Keratinocyte (primary cell): ENCODE measurements around the gene ALX4. TPM values are rescaled to one million over a fixed set of nuclear protein-coding genes. Genes with fewer than 3 reads are reported as not detected.

Source experiments
- DNase-seq: peaks from one replicate; pipeline ENCODE4 v3.0.0-alpha.2; 2011; ENCODE audit warnings: low read depth, missing footprints, low spot score
- FAIRE-seq: peaks from 2 replicates; lab custom pipeline; 2011; peaks lifted over from hg19 to GRCh38; lab: Jason Lieb, UNC
- H2AFZ ChIP-seq: 2 replicates; pipeline ENCODE4 v1.6.0; 2012; ENCODE audit warnings: low read length, control low read depth, inconsistent platforms; ENCODE audit not compliant: control insufficient read depth
- H3K27ac ChIP-seq: 2 replicates; pipeline ENCODE4 v1.5.1; 2011; ENCODE audit warnings: low read length; ENCODE audit not compliant: control insufficient read depth, insufficient read depth
- H3K27me3 ChIP-seq: 3 replicates; pipeline ENCODE4 v1.6.0; 2011; ENCODE audit warnings: low read length; ENCODE audit not compliant: control insufficient read depth, insufficient read depth; ENCODE audit errors: extremely low read depth
- H3K36me3 ChIP-seq, 2 experiments: 2 replicates in 1 of 2; 3 replicates in 1 of 2; pipeline ENCODE4 v1.5.1; 2011; ENCODE audit warnings: low read length in 2 of 2, mild to moderate bottlenecking in 1 of 2; ENCODE audit not compliant: control insufficient read depth in 2 of 2, insufficient read depth in 2 of 2; ENCODE audit errors: extremely low read depth in 1 of 2
- H3K4me1 ChIP-seq: 3 replicates; pipeline ENCODE4 v1.5.1; 2011; ENCODE audit warnings: low read length; ENCODE audit not compliant: control insufficient read depth, insufficient read depth; ENCODE audit errors: extremely low read depth
- H3K4me2 ChIP-seq: 3 replicates; pipeline ENCODE4 v1.6.0; 2011; ENCODE audit warnings: low read depth, low read length; ENCODE audit not compliant: control insufficient read depth, insufficient read depth; ENCODE audit errors: extremely low read depth
- H3K4me3 ChIP-seq, 3 experiments: fragments of 200-600 bp in 1 of 3; sonication (generic) in 1 of 3; 2 replicates in 2 of 3; 3 replicates in 1 of 3; pipeline ENCODE4 v1.5.1; 2011 to 2016; ENCODE audit warnings: low read length in 3 of 3, mild to moderate bottlenecking in 3 of 3, control low read depth in 2 of 3, inconsistent platforms in 1 of 3, low read depth in 1 of 3, mixed read lengths in 1 of 3, mixed run types in 1 of 3, moderate library complexity in 1 of 3; ENCODE audit not compliant: control insufficient read depth in 2 of 3, insufficient read depth in 2 of 3; ENCODE audit errors: extremely low read depth in 1 of 3
- H3K79me2 ChIP-seq: 2 replicates; pipeline ENCODE4 v1.6.0; 2012; ENCODE audit warnings: low read length; ENCODE audit not compliant: control insufficient read depth, insufficient read depth
- H3K9ac ChIP-seq: 3 replicates; pipeline ENCODE4 v1.6.0; 2011; ENCODE audit warnings: low read length; ENCODE audit not compliant: control insufficient read depth, insufficient read depth; ENCODE audit errors: extremely low read depth
- H3K9me1 ChIP-seq: 3 replicates; pipeline ENCODE4 v1.6.0; 2011; ENCODE audit warnings: low read length; ENCODE audit not compliant: control insufficient read depth, insufficient read depth; ENCODE audit errors: extremely low read depth
- H3K9me3 ChIP-seq: 2 replicates; pipeline ENCODE4 v1.5.1; 2012; ENCODE audit warnings: low read depth, low read length; ENCODE audit not compliant: control insufficient read depth
- H4K20me1 ChIP-seq: 3 replicates; pipeline ENCODE4 v1.6.0; 2011; ENCODE audit warnings: low read length; ENCODE audit not compliant: control insufficient read depth, insufficient read depth; ENCODE audit errors: extremely low read depth
- EZH2 ChIP-seq: IDR thresholded peaks from one replicate; pipeline ENCODE4 v1.6.1; 2012; ENCODE audit warnings: inconsistent platforms, mild to moderate bottlenecking, low read length, moderate library complexity
- dilution Hi-C: fragments of 300-500 bp; cut with MboI; formaldehyde crosslinking; loops from one replicate; pipeline ENCODE4 v1.7.0; 2020; ENCODE audit warnings: low sequenced_read_pairs; ENCODE audit not compliant: extremely low pct_ligation_motif_present
- polyA plus RNA-seq, 5 experiments: library from polyadenylated mRNA; depleted of rRNA in 3 of 5; stranded (reverse) in 3 of 5; stranded (forward) in 1 of 5; unstranded in 1 of 5; fragments of >200 nt; gene quantifications; 1 replicate in 1 of 5; 2 replicates in 3 of 5; 3 replicates in 1 of 5; pipeline versions ENCODE4 v1.2.1 to v1.2.3, GENCODE V29; 2011 to 2012; ENCODE audit warnings: missing spikeins in 2 of 5, low read depth in 1 of 5, low replicate concordance in 1 of 5
- TF ChIP-seq, protein P1 (sequence below), 3 experiments: IDR thresholded peaks in 1 of 3; conservative IDR thresholded peaks in 1 of 3; optimal IDR thresholded peaks in 1 of 3; 2 replicates in 2 of 3; 3 replicates in 1 of 3; pipeline versions ENCODE3 to v1.5.1; 2011; ENCODE audit warnings: low read length in 3 of 3, mild to moderate bottlenecking in 3 of 3, moderate library complexity in 2 of 3, control low read depth in 1 of 3, inconsistent platforms in 1 of 3; ENCODE audit not compliant: insufficient read depth in 2 of 3; ENCODE audit errors: extremely low read depth in 1 of 3

ALX4 gene
- polyA plus RNA-seq, 1 donor (not counting 4 experiments of a cell fraction or from before 2014, with no cell fraction given): not detected

DNA sequence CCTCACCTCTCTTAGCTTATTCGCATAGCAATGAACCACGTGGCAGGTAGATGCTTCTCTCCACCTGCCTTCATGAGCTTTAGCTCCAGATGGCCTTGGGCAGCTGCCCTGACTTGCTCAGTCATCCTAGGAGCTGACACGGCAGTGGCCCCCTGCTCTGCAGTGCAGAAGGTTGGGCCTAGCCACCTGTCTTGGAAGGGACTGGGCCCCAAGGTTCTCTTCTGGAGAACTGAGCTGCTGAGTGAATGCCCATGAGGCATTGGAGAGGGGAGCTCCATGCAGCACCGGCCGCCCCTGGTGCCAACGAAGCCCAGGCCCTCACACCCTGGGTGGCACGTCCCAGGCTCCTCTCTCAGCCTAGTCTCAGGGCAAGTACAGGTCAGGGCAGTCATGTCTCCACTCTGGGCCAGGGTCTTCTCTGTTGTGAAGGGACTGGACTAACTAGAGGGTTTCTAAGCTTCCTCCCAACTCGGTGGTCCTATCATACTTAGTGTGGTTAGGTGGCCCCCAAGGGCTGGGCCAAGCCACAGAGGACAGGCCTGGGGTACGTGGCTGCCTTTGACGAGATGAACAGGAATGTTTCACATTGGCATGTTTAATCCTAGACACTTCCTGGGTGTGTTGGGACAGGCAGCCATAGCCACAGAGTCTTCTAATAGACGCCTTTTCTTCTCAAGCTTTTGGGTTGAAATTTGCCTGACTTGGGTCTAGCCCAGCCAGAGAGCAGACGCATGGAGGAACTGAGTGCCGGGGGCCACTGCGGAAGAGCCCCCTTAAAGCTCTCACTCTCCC is 47.9 kb downstream of the ALX4 start:
- no peaks in the 10 kb centered on the region for H3K79me2 ChIP-seq
- peaks cover 11% of the 10 kb centered on the region for H3K4me1 ChIP-seq
- H3K4me3 ChIP-seq: no peak overlapping the region
- H3K27me3 ChIP-seq: peaks cover 2% of the 10 kb centered on the region
- H3K9ac ChIP-seq: no peak overlapping the region
- no peak overlapping the region for H2AFZ ChIP-seq
- dilution Hi-C loops: no loop called here
- no peaks in the 10 kb centered on the region for H4K20me1 ChIP-seq
- H3K36me3 ChIP-seq: no peaks in the 10 kb centered on the region
- no peak overlapping the region for H3K27ac ChIP-seq
- FAIRE-seq (no peak), DNase-seq (no peak)
- H3K9me1 ChIP-seq: no peaks in the 10 kb centered on the region
- no peaks in the 10 kb centered on the region for H3K9me3 ChIP-seq
- peak overlapping the region; percentile 27 for H3K4me2 ChIP-seq
- TF ChIP-seq, protein P1, sequence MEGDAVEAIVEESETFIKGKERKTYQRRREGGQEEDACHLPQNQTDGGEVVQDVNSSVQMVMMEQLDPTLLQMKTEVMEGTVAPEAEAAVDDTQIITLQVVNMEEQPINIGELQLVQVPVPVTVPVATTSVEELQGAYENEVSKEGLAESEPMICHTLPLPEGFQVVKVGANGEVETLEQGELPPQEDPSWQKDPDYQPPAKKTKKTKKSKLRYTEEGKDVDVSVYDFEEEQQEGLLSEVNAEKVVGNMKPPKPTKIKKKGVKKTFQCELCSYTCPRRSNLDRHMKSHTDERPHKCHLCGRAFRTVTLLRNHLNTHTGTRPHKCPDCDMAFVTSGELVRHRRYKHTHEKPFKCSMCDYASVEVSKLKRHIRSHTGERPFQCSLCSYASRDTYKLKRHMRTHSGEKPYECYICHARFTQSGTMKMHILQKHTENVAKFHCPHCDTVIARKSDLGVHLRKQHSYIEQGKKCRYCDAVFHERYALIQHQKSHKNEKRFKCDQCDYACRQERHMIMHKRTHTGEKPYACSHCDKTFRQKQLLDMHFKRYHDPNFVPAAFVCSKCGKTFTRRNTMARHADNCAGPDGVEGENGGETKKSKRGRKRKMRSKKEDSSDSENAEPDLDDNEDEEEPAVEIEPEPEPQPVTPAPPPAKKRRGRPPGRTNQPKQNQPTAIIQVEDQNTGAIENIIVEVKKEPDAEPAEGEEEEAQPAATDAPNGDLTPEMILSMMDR (optimal IDR thresholded peaks at IDR 0.05 in 1 of 3, IDR thresholded peaks at IDR 0.05 in 1 of 3, conservative IDR thresholded peaks at IDR 0.05 in 1 of 3; ENCODE audit: extremely low read depth in 1 of 3, insufficient read depth in 2 of 3, low read length in 3 of 3): no peak
- no peak for TF ChIP-seq EZH2

DNA sequence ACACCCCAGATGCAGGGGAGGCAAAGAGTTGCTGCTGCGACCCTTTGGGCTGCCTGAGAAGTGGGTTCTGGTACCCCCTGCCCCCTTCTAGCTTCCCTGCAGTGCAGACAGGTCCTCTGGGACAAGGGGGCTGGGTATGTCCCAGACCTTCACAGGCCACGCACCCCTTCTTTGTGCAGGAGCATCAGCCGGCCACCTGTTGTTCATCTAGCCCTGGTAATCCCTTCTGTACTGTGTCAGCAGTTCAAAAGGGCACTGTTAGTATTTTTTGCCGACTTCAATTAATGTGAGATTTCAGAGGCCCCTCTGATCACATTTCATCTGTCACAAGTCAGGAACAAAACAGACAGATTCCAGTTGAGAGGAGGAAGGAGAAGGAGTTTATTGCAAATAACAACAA is 49.9 kb downstream of the ALX4 start:
- FAIRE-seq: no peak
- no peaks in the 10 kb centered on the region for H3K79me2 ChIP-seq
- dilution Hi-C loops: no loop called here

More for the DNA sequence above, 49.9 kb downstream of the ALX4 start:
- no peak overlapping the region for H3K27ac ChIP-seq
- no peak for DNase-seq
- H3K4me3 ChIP-seq: no peak overlapping the region
- H3K9me1 ChIP-seq: peaks cover 4% of the 10 kb centered on the region
- no peaks in the 10 kb centered on the region for H3K9me3 ChIP-seq
- TF ChIP-seq, protein P1 (optimal IDR thresholded peaks at IDR 0.05 in 1 of 3, IDR thresholded peaks at IDR 0.05 in 1 of 3, conservative IDR thresholded peaks at IDR 0.05 in 1 of 3; ENCODE audit: extremely low read depth in 1 of 3, insufficient read depth in 2 of 3, low read length in 3 of 3): no peak
- no peak for TF ChIP-seq EZH2
- no peaks in the 10 kb centered on the region for H3K27me3 ChIP-seq
- H3K4me2 ChIP-seq: no peak overlapping the region
- H3K9ac ChIP-seq: no peak overlapping the region
- no peak overlapping the region for H2AFZ ChIP-seq
- H3K36me3 ChIP-seq: no peaks in the 10 kb centered on the region
- H4K20me1 ChIP-seq: peaks cover 3% of the 10 kb centered on the region
- peaks cover 23% of the 10 kb centered on the region for H3K4me1 ChIP-seq
